SK-N-MC (cell line): ENCODE data around the gene PAGE3.

Experiments
- DNase-seq: peaks from one replicate; pipeline ENCODE4 v3.0.0-alpha.2; 2011; ENCODE audit warnings: low read depth, low spot score
- H3K27ac ChIP-seq: fragments of 200-600 bp; sonication (generic); 2 replicates; pipeline ENCODE4 v1.5.1; 2016; ENCODE audit warnings: mixed run types
- H3K36me3 ChIP-seq: fragments of 200-600 bp; sonication (generic); 2 replicates; pipeline ENCODE4 v1.6.1; 2017; ENCODE audit warnings: antibody characterized with exemption, low read length, mixed read lengths; ENCODE audit not compliant: insufficient read depth
- H3K4me3 ChIP-seq: fragments of 200-600 bp; sonication (generic); 2 replicates; pipeline ENCODE4 v1.5.1; 2016
- H3K9ac ChIP-seq: fragments of 200-600 bp; sonication (generic); 2 replicates; pipeline ENCODE4 v1.8.0; 2017; ENCODE audit warnings: mixed run types, mixed read lengths; ENCODE audit not compliant: insufficient read length
- H3K9me3 ChIP-seq: fragments of 200-600 bp; sonication (generic); 2 replicates; pipeline ENCODE4 v1.6.1; 2017; ENCODE audit warnings: low read depth, mild to moderate bottlenecking, antibody characterized with exemption, low read length, moderate library complexity, mixed read lengths
- EZH2 ChIP-seq: fragments of 200-600 bp; sonication (generic); IDR thresholded peaks from one replicate; pipeline ENCODE4 v1.6.1; 2017; ENCODE audit warnings: antibody characterized with exemption
- FOXP2 ChIP-seq: optimal IDR thresholded peaks from 2 replicates; pipeline ENCODE3; 2011; ENCODE audit warnings: mild to moderate bottlenecking, moderate library complexity; ENCODE audit not compliant: insufficient read depth; ENCODE audit errors: extremely low read length, control extremely low read depth
- POLR2AphosphoS5 ChIP-seq: IDR thresholded peaks from 2 replicates; pipeline ENCODE4 v1.6.1; 2012; ENCODE audit warnings: mild to moderate bottlenecking, low read depth, low read length, borderline replicate concordance

Gene PAGE3, protein sequence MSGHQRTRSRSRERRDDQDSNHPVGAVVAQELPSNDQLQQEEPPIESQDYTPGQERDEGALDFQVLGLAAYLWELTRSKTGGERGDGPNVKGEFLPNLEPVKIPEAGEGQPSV

DNA sequence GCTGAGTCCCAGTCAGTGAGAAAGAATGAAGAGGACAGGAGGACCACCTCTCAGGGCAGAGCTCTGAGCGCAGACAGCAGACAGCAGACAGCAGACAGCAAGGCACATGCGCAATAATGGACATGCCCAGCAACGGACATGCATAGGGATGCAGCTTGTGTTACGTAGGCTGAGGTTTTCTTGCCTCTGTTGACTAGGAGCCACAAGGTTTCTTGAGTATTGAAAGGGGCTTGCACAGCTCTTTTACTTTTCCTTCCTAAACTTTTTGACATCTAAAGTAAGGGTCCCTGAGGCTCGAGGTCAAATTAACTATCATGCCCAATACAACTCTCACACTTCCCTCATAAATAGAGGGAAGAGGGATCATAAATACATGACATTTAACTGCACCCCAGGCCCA, at the start of gene PAGE3:
PAGE3 (minus strand) TSS at position 101 of the 400 bp plus-strand sequence. CDS start 1,013 bp downstream, outside the sequence.
- no peak within 1 kb of the TSS for H3K9ac ChIP-seq
- no peak for DNase-seq
- no peak within 1 kb of the TSS for H3K27ac ChIP-seq
- no peaks in the 10 kb centered on the region for H3K9me3 ChIP-seq
- no peak within 1 kb of the TSS for H3K4me3 ChIP-seq
- no peaks in the 10 kb centered on the region for H3K36me3 ChIP-seq
- no peak for TF ChIP-seq EZH2
- no peak for TF ChIP-seq FOXP2
- TF ChIP-seq POLR2AphosphoS5: no peak

DNA sequence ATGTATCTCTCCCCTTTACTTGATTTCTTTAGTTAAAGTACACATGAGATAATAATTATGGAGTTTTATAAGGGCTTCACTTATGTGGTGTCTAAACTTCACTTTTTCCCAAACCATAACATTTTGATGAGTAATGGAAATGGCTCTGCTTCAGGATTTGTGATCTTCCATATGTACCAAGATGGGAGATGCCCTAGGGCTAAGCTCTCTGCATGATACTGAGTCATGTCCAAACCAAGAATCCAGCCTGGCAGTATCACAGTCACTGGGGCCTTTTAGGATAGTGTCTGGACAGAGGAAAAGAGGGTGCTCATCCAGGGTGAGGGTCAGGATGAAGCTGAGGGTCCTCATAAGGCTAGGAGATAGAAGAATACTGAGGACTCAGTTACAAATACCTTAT, 47.9 kb upstream of the PAGE3 start:
- H3K9ac ChIP-seq: no peak overlapping the region
- no peak for TF ChIP-seq FOXP2
- TF ChIP-seq POLR2AphosphoS5: no peak
- no peak for TF ChIP-seq EZH2
- no peak overlapping the region for H3K4me3 ChIP-seq
- no peaks in the 10 kb centered on the region for H3K9me3 ChIP-seq
- no peak for DNase-seq
- H3K36me3 ChIP-seq: no peaks in the 10 kb centered on the region
- no peak overlapping the region for H3K27ac ChIP-seq

DNA sequence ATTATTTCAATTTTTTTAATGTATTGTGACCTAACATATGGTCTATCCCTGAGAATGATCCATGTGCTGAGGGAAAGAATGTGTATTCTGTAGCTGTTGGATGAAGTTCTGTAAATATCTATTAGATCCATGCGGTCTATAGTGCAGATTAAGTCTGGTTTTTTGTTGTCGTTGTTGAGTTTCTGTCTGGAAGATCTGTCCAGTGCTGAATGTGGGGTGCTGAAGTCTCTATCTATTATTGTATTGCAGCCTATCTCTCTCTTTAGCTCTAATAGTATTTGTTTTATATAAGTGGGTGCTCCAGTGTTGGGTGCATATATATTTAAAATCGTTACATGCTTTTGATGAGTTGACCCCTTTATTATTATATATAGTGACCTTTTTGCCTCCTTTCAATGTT, 26.2 kb upstream of the PAGE3 start:
- H3K4me3 ChIP-seq: no peak overlapping the region
- TF ChIP-seq EZH2 (no peak), FOXP2 (no peak), POLR2AphosphoS5 (no peak)
- no peak for DNase-seq
- no peaks in the 10 kb centered on the region for H3K9me3 ChIP-seq
- H3K27ac ChIP-seq: no peak overlapping the region
- H3K36me3 ChIP-seq: no peaks in the 10 kb centered on the region
- H3K9ac ChIP-seq: no peak overlapping the region

DNA sequence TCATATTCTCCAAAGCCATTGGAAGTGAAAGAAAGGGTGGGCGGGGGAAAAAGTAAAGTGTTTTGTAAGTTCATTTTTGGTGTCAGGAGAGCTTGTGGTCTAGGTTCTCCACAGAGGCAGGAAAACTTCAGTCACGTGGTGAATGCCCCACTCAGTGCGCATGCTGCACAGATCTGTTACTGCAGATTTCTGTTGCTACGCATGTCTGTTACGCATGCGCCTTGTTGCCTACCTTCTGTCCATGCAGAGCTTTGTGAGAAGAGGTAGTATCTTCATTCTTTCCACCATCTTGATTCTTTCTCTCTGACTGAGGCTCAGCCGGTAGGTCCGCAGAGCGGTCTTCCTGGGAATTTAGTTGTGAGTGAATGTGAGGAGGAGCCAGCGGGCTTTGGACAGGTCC, 15.1 kb upstream of the PAGE3 start:
- Histone ChIP-seq H3K4me3 (no peak overlapping the region), H3K27ac (no peak overlapping the region), H3K36me3 (no peaks in the 10 kb centered on the region), H3K9me3 (no peaks in the 10 kb centered on the region), H3K9ac (no peak overlapping the region)
- no peak for TF ChIP-seq POLR2AphosphoS5
- no peak for TF ChIP-seq EZH2
- TF ChIP-seq FOXP2: no peak
- DNase-seq: no peak

DNA sequence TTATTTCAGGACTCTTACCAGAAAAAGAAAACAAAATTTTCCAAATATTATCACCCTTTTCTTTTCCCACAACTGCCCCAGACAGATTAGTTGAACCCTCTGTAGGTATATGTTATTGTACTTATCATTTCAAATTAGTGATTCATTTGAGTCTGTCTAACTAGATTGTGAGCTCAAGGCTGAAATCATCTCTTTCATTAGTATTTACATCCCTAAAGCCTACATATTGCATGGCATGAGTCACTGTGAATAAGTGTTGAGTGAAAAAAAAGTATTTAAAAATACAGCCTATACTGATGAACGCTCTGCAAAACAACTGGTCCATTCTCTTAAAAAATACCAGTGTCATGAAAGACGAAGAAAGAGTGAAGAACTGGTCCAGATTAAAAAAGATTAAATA, 3.9 kb downstream of the PAGE3 start:
- DNase-seq: no peak
- no peak for TF ChIP-seq EZH2
- no peak for TF ChIP-seq POLR2AphosphoS5
- no peak for TF ChIP-seq FOXP2

DNA sequence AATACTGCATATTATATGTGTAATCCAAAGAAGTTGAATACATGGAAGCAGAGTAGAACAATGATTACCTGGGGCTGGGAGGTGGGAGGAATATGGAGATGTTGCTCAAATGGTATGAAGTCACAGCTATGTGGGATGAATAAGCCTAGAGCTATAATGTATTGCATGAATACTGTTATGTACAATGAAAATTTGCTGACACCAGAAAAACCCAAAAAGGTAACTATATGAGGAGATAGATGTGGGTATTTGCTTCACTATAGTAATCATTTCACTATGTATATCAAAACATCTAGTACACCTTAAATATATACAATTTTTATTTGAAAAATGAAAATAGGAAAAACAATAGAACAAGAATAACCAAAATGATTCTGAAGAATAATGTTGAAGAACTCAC, 11.2 kb downstream of the PAGE3 start:
- Histone ChIP-seq H3K27ac (no peak overlapping the region), H3K9me3 (no peaks in the 10 kb centered on the region), H3K9ac (no peak overlapping the region), H3K36me3 (no peaks in the 10 kb centered on the region), H3K4me3 (no peak overlapping the region)
- no peak for TF ChIP-seq POLR2AphosphoS5
- no peak for TF ChIP-seq EZH2
- TF ChIP-seq FOXP2: no peak
- DNase-seq: no peak

More for the DNA sequence above, 3.9 kb downstream of the PAGE3 start:
- no peak overlapping the region for H3K9ac ChIP-seq
- H3K9me3 ChIP-seq: no peaks in the 10 kb centered on the region
- H3K36me3 ChIP-seq: no peaks in the 10 kb centered on the region
- no peak overlapping the region for H3K27ac ChIP-seq
- no peak overlapping the region for H3K4me3 ChIP-seq

DNA sequence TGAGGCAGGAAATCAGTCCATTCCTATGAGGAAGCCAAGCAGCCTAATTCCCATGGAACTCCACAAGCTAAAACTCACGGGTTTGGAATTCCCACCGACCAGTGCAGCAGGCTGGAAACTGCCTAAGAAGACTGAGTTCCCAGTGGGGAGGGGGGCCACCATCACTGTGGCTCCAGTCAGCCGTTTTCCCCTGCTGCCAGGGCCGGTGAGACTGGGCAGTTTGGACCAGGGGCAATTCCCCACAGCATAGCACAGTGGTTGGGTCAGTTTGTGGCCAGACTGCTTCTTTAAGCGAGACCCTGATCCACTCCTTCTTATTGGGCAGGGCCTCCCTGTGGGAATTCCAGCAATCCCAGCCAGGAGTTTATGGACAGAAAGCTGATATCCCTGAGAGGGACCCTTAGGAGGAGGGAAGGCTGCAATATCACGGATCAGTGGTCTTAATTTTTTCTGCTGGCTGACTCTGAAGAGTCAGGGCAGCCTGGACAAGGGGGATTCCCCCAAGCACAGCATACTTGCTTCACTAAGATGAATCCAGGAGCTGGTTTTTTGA, 23.9 kb downstream of the PAGE3 start:
- no peak for DNase-seq
- H3K4me3 ChIP-seq: no peak overlapping the region
- H3K9me3 ChIP-seq: no peaks in the 10 kb centered on the region
- no peak overlapping the region for H3K27ac ChIP-seq
- no peaks in the 10 kb centered on the region for H3K36me3 ChIP-seq
- TF ChIP-seq POLR2AphosphoS5 (no peak), EZH2 (no peak), FOXP2 (no peak)
- H3K9ac ChIP-seq: no peak overlapping the region

DNA sequence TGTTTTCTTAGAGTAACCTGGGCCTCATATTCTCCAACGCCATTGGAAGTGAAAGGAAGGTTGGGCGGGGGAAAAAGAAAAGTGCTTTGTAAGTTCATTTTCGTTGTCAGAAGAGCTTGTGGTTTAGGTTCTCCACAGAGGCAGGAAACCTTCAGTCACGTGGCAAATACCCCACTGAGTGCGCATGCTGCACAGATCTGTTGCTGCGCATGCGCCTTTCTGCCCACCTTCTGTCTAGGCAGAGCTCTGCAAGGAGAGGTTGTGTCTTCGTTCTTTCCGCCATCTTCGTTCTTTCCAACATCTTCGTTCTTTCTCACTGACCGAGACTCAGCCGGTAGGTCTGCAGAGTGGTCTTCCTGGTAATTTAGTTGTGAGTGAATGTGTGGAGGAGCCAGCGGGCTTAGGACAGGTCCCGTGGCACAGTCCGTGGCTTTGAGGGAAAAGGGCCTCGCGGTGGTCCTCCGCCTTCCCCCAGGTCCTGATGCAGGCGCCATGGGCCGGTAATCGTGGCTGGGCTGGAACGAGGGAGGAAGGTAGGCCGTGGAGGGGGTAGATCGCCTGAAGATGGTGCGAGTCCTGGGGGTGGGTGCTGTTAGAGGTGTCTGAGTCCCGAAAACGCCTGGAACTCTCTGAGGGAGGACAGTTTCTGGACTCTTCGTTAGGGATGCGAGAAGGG, 44.5 kb downstream of the PAGE3 start, which contains the start of gene PAGE5:
PAGE5 (plus strand) TSS at position 228 of the 676 bp plus-strand sequence. CDS start 1,037 bp downstream, outside the sequence.
- Histone ChIP-seq H3K36me3 (no peaks in the 10 kb centered on the region), H3K27ac (no peak within 1 kb of the TSS), H3K9me3 (no peaks in the 10 kb centered on the region), H3K9ac (no peak within 1 kb of the TSS), H3K4me3 (no peak within 1 kb of the TSS)
- no peak for TF ChIP-seq EZH2
- no peak for TF ChIP-seq POLR2AphosphoS5
- no peak for TF ChIP-seq FOXP2
- no peak for DNase-seq

DNA sequence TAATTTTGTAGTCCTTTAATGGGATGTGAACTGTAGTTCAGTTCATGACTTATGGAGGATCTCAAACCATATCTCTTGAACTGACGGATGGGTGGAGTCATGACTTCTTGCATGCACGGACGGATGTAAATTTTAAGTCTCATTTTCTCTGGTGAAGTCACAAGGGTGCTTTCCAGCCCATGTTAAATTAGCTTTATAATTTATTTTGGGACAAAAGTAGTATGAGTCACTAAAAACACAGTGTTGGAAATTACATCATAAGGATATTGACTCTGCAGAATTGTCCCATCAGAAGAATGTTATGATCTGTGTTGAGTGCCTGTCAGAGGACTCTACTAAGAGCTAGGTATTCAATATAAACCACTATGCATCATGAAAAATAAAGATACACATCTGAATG, 51.3 kb downstream of the PAGE3 start:
- Histone ChIP-seq H3K27ac (no peak overlapping the region), H3K9ac (no peak overlapping the region), H3K36me3 (no peaks in the 10 kb centered on the region), H3K4me3 (no peak overlapping the region), H3K9me3 (no peaks in the 10 kb centered on the region)
- no peak for TF ChIP-seq POLR2AphosphoS5
- TF ChIP-seq EZH2: no peak
- no peak for TF ChIP-seq FOXP2
- no peak for DNase-seq
